CD8-positive, alpha-beta memory T cell (primary cell): ENCODE data around the gene FILIP1L. TPM values are rescaled to one million over a fixed set of nuclear protein-coding genes. Genes with fewer than 3 reads are reported as not detected.

Experiments
- CTCF ChIA-PET: fragments of 350-600 bp; sonication (Branson Sonifier 250); formaldehyde crosslinking; loops from one replicate; lab custom pipeline; 2021; ENCODE audit warnings: antibody characterized with exemption; lab: Charles Lee
- POLR2A ChIA-PET: fragments of 350-600 bp; sonication (Branson Sonifier 250); formaldehyde crosslinking; loops from one replicate; lab custom pipeline; 2021; ENCODE audit warnings: antibody characterized with exemption; lab: Charles Lee
- DNase-seq, 5 donors: peaks; one replicate each; pipeline versions ENCODE4 v3.0.0 to v3.0.0-alpha.2; 2020 to 2022; ENCODE audit warnings: mixed read lengths in 1 of 5
- H3K27ac ChIP-seq: one replicate; pipeline ENCODE4 v1.7.0; 2013; ENCODE audit warnings: low read depth, mild to moderate bottlenecking, low read length, moderate library complexity
- H3K27me3 ChIP-seq: 2 replicates; pipeline ENCODE4 v1.7.0; 2013; ENCODE audit warnings: low read length, mild to moderate bottlenecking; ENCODE audit not compliant: insufficient read depth, poor library complexity, severe bottlenecking
- H3K36me3 ChIP-seq: 2 replicates; pipeline ENCODE4 v1.7.0; 2013; ENCODE audit warnings: mild to moderate bottlenecking, low read length, moderate library complexity; ENCODE audit not compliant: insufficient read depth
- H3K4me1 ChIP-seq: 2 replicates; pipeline ENCODE4 v1.7.0; 2013; ENCODE audit warnings: mild to moderate bottlenecking, low read length, moderate library complexity; ENCODE audit not compliant: insufficient read depth
- H3K4me3 ChIP-seq: 2 replicates; pipeline ENCODE4 v1.7.0; 2013; ENCODE audit warnings: mild to moderate bottlenecking, low read length
- H3K9me3 ChIP-seq: 2 replicates; pipeline ENCODE4 v1.7.0; 2013; ENCODE audit warnings: mild to moderate bottlenecking, low read length
- H3K27ac Mint-ChIP-seq, 8 donors: one replicate each; pipeline ENCODE4 v1.8.0; 2020 to 2021; ENCODE audit warnings: mixed read lengths in 8 of 8, mild to moderate bottlenecking in 6 of 8, inconsistent platforms in 3 of 8, moderate library complexity in 3 of 8
- H3K27me3 Mint-ChIP-seq, 2 donors: one replicate each; pipeline ENCODE4 v1.8.0; 2020 to 2021; ENCODE audit warnings: mixed read lengths in 2 of 2, mild to moderate bottlenecking in 1 of 2, moderate library complexity in 1 of 2
- H3K36me3 Mint-ChIP-seq, 3 donors: one replicate each; pipeline ENCODE4 v1.8.0; 2020 to 2021; ENCODE audit warnings: mixed read lengths in 3 of 3, inconsistent platforms in 1 of 3, mild to moderate bottlenecking in 1 of 3
- H3K4me1 Mint-ChIP-seq, 3 donors: one replicate each; pipeline ENCODE4 v1.8.0; 2020 to 2021; ENCODE audit warnings: mixed read lengths in 3 of 3, inconsistent platforms in 1 of 3, mild to moderate bottlenecking in 1 of 3
- H3K4me3 Mint-ChIP-seq, 7 donors: one replicate each; pipeline ENCODE4 v1.8.0; 2020 to 2021; ENCODE audit warnings: mixed read lengths in 7 of 7, mild to moderate bottlenecking in 6 of 7, moderate library complexity in 4 of 7, inconsistent platforms in 2 of 7
- H3K9me3 Mint-ChIP-seq, 5 donors: one replicate each; pipeline ENCODE4 v1.8.0; 2020 to 2022; ENCODE audit warnings: mixed read lengths in 5 of 5, mild to moderate bottlenecking in 3 of 5, moderate library complexity in 2 of 5, inconsistent platforms in 1 of 5
- polyA plus RNA-seq: library from polyadenylated mRNA; unstranded; fragments of 300-500 nt; fragmentation: Illumina TruSeq; gene quantifications from one replicate; pipeline ENCODE4 v1.2.3, GENCODE V29; 2021
- total RNA-seq, 2 experiments: library from RNA; stranded (reverse); gene quantifications; one replicate each; pipeline ENCODE4 v1.2.3, GENCODE V29; 2021

FILIP1L gene
- total and polyA plus RNA-seq, 3 experiments from 2014 or later: 0.12 to 0.27 (median 0.20) TPM

DNA sequence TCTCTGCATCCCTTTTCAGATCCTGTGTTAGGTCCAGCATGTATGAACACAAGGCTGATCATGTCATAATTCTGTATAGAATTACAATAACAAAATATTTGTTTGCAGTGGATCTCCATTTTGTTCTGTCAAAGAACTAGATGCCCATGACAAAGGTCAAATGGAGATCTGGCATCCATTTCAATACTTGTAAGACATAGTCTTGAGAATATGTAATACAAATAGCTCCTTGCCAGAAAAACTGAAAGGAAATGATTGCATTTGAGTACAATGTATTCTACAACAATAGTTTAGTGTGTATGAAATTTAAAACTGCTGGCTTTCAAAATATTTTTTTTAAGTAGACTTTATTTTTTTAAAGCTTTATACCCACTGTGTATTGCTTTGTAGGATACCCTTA is 195.6 kb downstream of the FILIP1L start:
- Histone ChIP-seq H3K27me3 (no peaks in the 10 kb centered on the region), H3K4me3 (no peak overlapping the region), H3K9me3 (no peaks in the 10 kb centered on the region), H3K4me1 (no peaks in the 10 kb centered on the region), H3K36me3 (no peaks in the 10 kb centered on the region), H3K27ac (no peak overlapping the region)
- H3K4me3 Mint-ChIP-seq: no peak overlapping the region
- no peak for DNase-seq
- H3K27ac Mint-ChIP-seq: no peak overlapping the region
- H3K4me1 Mint-ChIP-seq: peaks cover 9 to 12% (median 9%) of the 10 kb centered on the region in 3 donors
- ChIA-PET POLR2A (no interaction called here), CTCF (no interaction called here)
- no peaks in the 10 kb centered on the region for H3K27me3 Mint-ChIP-seq
- peaks cover 2 to 8% (median 7%) of the 10 kb centered on the region in 3 donors for H3K36me3 Mint-ChIP-seq
- no peaks in the 10 kb centered on the region for H3K9me3 Mint-ChIP-seq

DNA sequence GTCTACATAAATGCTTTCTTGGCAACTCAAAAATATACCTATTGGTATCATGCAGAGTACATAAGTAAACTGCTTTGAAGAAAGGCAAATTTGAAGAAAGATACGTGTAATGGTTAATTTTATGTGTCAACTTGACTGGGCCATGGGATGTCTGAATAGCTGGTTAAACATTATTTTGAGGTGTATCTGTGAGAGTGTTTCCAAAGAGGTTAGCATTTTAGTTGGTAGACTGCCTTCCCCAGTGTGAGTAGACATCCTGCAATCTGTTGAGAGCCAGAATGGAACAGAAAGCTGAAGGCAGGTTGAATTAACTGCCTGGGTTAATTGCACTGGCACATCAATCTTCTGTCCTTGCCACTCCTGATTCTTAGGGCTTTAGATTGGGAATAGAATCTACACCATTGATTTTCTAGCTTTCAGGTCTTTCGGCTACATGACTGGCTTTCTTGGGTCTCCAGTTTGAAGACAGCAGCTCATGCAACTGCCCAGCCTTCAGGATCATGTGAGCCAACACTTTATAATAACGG is 198.3 kb downstream of the FILIP1L start:
- peaks cover 5 to 9% (median 5%) of the 10 kb centered on the region in 3 donors for H3K4me1 Mint-ChIP-seq
- peaks cover 0 to 6% (median 2%) of the 10 kb centered on the region in 3 donors for H3K36me3 Mint-ChIP-seq
- H3K36me3 ChIP-seq: no peaks in the 10 kb centered on the region
- H3K27ac Mint-ChIP-seq: no peak overlapping the region
- no peaks in the 10 kb centered on the region for H3K9me3 Mint-ChIP-seq
- CTCF ChIA-PET: interaction anchor here (0.7 kb wide), 1 partner anchor 10 kb away, joined by 3 read pairs; no protein-coding TSS in a partner anchor
- no peak overlapping the region for H3K4me3 Mint-ChIP-seq
- H3K4me1 ChIP-seq: no peaks in the 10 kb centered on the region
- H3K9me3 ChIP-seq: no peaks in the 10 kb centered on the region
- H3K27me3 Mint-ChIP-seq: no peaks in the 10 kb centered on the region
- POLR2A ChIA-PET: no interaction called here
- no peak overlapping the region for H3K4me3 ChIP-seq
- H3K27ac ChIP-seq: no peak overlapping the region
- DNase-seq: no peak
- no peaks in the 10 kb centered on the region for H3K27me3 ChIP-seq

DNA sequence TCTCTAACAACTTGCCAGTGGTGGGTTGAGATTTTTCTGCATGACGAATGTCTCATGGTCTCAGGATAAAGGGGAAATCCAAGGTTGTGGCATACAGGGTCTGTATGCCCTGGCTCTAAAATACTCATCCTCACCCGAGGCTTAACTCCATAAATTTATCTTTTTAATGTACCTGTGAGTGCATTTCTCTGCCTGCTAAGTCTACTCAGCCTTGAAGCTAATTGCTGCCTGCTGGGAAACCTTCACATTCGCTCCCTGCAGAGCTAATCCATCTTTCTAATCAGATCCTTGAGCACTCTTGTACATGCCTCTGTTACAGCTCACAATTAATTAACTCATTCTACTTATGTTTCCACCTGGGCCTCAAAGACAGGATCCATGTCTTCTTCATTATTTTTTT is 202.9 kb downstream of the FILIP1L start:
- H3K4me1 Mint-ChIP-seq: no peaks in the 10 kb centered on the region
- no peak overlapping the region for H3K4me3 Mint-ChIP-seq
- H3K9me3 Mint-ChIP-seq: no peaks in the 10 kb centered on the region
- Histone ChIP-seq H3K4me1 (no peaks in the 10 kb centered on the region), H3K27ac (no peak overlapping the region), H3K36me3 (no peaks in the 10 kb centered on the region), H3K4me3 (no peak overlapping the region), H3K27me3 (no peaks in the 10 kb centered on the region), H3K9me3 (no peaks in the 10 kb centered on the region)
- peaks cover 0 to 6% (median 0%) of the 10 kb centered on the region in 3 donors for H3K36me3 Mint-ChIP-seq
- ChIA-PET POLR2A (no interaction called here), CTCF (no interaction called here)
- H3K27ac Mint-ChIP-seq: no peak overlapping the region
- no peak for DNase-seq
- H3K27me3 Mint-ChIP-seq: no peaks in the 10 kb centered on the region

DNA sequence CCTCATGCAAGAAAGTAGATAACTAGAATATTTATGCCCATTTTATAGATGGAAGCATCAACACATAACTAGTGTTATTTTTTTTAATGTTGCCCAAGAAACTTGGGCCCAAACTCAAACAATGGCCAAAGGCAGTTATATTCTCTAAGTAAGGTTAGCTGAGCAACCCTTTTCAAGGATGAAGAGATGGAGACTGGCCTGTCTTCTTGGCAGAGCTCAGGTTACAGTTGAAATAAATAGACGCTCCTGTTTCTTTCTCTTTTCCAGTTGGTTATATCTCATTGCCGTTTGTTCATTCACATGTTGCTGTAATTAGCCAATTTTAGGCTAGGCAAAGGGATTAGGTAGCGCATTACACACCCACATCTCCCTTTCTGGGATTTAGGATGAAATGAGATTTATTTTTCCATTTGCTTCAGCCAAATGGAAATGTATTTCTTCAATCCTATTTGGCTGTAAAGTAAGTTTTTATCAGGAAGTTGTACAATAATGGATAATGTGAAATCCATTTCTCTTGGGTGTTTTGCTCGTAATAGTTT is 203.5 kb downstream of the FILIP1L start:
- CTCF ChIA-PET: no interaction called here
- H3K36me3 Mint-ChIP-seq: peaks cover 0 to 6% (median 0%) of the 10 kb centered on the region in 3 donors
- H3K4me3 ChIP-seq: no peak overlapping the region
- no peak overlapping the region for H3K27ac Mint-ChIP-seq
- no peaks in the 10 kb centered on the region for H3K9me3 Mint-ChIP-seq
- H3K27me3 ChIP-seq: no peaks in the 10 kb centered on the region
- H3K36me3 ChIP-seq: no peaks in the 10 kb centered on the region
- POLR2A ChIA-PET: interaction anchor here (0.8 kb wide), 1 partner anchor 32 kb away, joined by 3 read pairs; no protein-coding TSS in a partner anchor
- no peaks in the 10 kb centered on the region for H3K9me3 ChIP-seq
- H3K4me1 Mint-ChIP-seq: no peaks in the 10 kb centered on the region
- DNase-seq: no peak
- no peaks in the 10 kb centered on the region for H3K27me3 Mint-ChIP-seq
- no peak overlapping the region for H3K27ac ChIP-seq
- H3K4me1 ChIP-seq: no peaks in the 10 kb centered on the region
- H3K4me3 Mint-ChIP-seq: no peak overlapping the region

DNA sequence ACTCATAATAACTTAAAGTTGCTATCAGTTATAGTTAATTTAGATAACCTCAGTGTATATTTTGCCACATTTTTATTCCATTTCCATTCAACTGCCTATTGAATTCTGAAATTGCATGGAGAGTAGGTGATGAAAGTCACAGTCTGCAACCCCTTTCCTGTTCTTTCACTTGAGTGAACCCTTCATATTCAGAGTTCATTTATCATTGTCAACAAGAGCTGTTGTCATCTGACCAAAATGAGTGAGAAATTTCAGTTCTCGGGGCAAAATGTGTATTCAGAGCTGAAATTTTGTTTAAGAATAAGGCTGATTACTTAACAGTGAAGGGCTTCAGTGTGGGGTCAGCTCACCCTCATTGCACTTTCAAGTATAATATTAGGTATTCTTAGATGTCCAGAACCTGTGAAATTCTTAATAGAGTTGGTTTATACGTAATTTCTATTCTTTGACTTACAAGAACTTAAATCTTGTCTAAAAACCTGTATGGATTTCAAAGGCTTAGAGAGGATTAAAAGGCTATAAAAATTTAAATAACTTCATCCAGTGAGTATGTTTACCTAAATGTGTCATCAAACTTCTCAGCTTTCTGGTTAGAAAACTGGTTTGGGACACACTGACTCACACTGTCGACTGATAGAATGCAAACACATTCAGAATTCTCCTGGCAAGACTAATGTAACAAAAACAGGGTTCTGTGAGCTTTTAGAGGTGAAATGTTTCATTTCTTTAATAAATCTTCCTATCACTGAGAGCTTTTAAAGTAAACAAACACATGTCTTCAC is 204.4 kb downstream of the FILIP1L start:
- Mint-ChIP-seq H3K36me3 (peaks cover 0 to 9% (median 0%) of the 10 kb centered on the region in 3 donors), H3K4me3 (no peak overlapping the region), H3K27me3 (no peaks in the 10 kb centered on the region), H3K9me3 (no peaks in the 10 kb centered on the region), H3K4me1 (no peaks in the 10 kb centered on the region), H3K27ac (no peak overlapping the region)
- DNase-seq: no peak
- H3K36me3 ChIP-seq: no peaks in the 10 kb centered on the region
- no peaks in the 10 kb centered on the region for H3K9me3 ChIP-seq
- no peaks in the 10 kb centered on the region for H3K4me1 ChIP-seq
- H3K27me3 ChIP-seq: no peaks in the 10 kb centered on the region
- POLR2A ChIA-PET: interaction anchor here (0.8 kb wide), 1 partner anchor 31 kb away, joined by 3 read pairs; no protein-coding TSS in a partner anchor
- CTCF ChIA-PET: no interaction called here
- H3K27ac ChIP-seq: no peak overlapping the region
- no peak overlapping the region for H3K4me3 ChIP-seq

DNA sequence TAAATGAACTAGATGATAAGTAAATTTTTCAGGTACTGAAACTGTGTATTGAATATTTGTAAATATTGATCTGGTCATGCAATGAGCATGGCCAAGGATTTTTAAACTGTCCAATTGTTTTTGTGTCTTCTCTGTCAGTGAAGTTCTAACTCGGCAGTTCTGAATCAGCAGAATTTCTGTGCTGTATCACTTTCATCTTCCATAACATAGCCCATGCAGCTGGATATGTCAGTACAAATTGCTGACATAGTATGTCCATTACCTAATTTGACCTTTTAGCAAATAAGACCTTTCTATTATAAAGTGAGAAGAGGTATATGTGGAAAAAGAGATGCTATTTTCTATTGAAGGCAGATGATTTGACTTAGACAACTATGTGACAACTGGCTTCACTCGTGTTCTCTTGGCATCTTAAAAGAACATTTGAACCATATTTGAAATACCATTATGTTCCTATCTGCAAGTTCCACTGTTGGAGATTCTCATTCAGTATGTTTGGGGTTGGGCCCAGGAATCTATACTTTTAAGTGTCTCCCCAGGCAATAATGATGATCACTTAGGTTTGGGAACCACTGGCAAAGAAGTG is 206.2 kb downstream of the FILIP1L start:
- CTCF ChIA-PET: no interaction called here
- Mint-ChIP-seq H3K9me3 (no peaks in the 10 kb centered on the region), H3K4me1 (no peaks in the 10 kb centered on the region), H3K27me3 (no peaks in the 10 kb centered on the region), H3K36me3 (peaks cover 0 to 8% (median 0%) of the 10 kb centered on the region in 3 donors), H3K27ac (no peak overlapping the region), H3K4me3 (no peak overlapping the region)
- Histone ChIP-seq H3K4me1 (no peaks in the 10 kb centered on the region), H3K4me3 (no peak overlapping the region), H3K27ac (peak overlapping the region; percentile 9), H3K36me3 (no peaks in the 10 kb centered on the region), H3K27me3 (no peaks in the 10 kb centered on the region), H3K9me3 (no peaks in the 10 kb centered on the region)
- DNase-seq: no peak
- POLR2A ChIA-PET: no interaction called here

DNA sequence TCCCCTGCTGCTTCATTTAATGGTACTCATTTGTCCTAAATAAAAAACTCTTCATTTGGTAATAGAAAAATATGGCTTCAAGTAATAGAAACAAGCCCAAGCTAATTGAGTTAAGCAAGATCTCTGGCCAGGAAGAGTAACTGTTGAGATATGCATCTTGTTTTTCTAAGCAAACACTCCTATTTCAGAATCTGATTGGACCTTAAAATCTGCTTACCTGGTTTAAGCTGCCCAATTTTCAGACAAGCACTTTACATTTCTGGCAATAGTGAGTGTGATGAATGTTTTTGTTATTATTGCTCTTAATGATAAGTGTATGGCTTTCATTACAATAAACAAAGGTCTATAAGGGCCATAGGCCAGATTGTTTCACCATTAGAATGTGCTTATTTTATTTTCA is 210.4 kb downstream of the FILIP1L start:
- H3K4me3 Mint-ChIP-seq: no peak overlapping the region
- H3K4me1 Mint-ChIP-seq: no peaks in the 10 kb centered on the region
- CTCF ChIA-PET: no interaction called here
- H3K4me3 ChIP-seq: no peak overlapping the region
- no peaks in the 10 kb centered on the region for H3K27me3 Mint-ChIP-seq
- no peaks in the 10 kb centered on the region for H3K4me1 ChIP-seq
- peaks cover 0 to 8% (median 0%) of the 10 kb centered on the region in 3 donors for H3K36me3 Mint-ChIP-seq
- H3K9me3 Mint-ChIP-seq: no peaks in the 10 kb centered on the region
- POLR2A ChIA-PET: no interaction called here
- no peak overlapping the region for H3K27ac Mint-ChIP-seq
- H3K36me3 ChIP-seq: no peaks in the 10 kb centered on the region
- H3K27ac ChIP-seq: no peak overlapping the region
- DNase-seq: no peak
- no peaks in the 10 kb centered on the region for H3K27me3 ChIP-seq
- H3K9me3 ChIP-seq: no peaks in the 10 kb centered on the region

DNA sequence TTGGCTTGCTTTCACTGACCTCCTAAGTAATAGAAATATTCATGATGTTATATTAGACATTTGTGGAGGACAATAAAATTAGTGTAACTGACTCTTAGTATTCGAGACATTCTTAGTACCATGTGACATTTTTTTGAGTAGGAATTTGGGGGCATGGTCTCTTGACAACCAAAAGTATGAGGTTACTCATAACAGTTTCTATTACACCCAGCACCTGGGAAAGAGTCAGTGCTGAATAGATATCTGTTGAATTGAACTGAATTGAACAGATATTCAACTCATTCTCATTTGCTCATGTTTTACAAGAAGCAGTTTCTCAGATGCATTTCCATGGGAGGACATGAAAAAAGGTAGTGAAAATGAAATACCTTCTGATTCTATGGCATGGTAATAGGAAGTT is 212.2 kb downstream of the FILIP1L start:
- Mint-ChIP-seq H3K27ac (no peak overlapping the region), H3K27me3 (no peaks in the 10 kb centered on the region), H3K4me1 (no peaks in the 10 kb centered on the region), H3K36me3 (peaks cover 0 to 5% (median 0%) of the 10 kb centered on the region in 3 donors), H3K4me3 (no peak overlapping the region), H3K9me3 (no peaks in the 10 kb centered on the region)
- no peaks in the 10 kb centered on the region for H3K27me3 ChIP-seq
- ChIA-PET CTCF (no interaction called here), POLR2A (no interaction called here)
- no peak overlapping the region for H3K27ac ChIP-seq
- H3K9me3 ChIP-seq: no peaks in the 10 kb centered on the region
- DNase-seq: no peak
- no peaks in the 10 kb centered on the region for H3K4me1 ChIP-seq
- no peak overlapping the region for H3K4me3 ChIP-seq
- no peaks in the 10 kb centered on the region for H3K36me3 ChIP-seq
